ENCODE measurements around the gene ZNF605. TPM values are rescaled to one million over a fixed set of nuclear protein-coding genes. Genes with fewer than 3 reads are reported as not detected.
"Not testable (repeated sequence)": the region's sequence is repeated elsewhere in the genome, so short reads cannot be mapped to it uniquely, and the experiment has no call there.

The ZNF605 gene
- polyA plus RNA-seq, 5 donors, result 15.7 to 30.3 (median 23.7) TPM

DNA sequence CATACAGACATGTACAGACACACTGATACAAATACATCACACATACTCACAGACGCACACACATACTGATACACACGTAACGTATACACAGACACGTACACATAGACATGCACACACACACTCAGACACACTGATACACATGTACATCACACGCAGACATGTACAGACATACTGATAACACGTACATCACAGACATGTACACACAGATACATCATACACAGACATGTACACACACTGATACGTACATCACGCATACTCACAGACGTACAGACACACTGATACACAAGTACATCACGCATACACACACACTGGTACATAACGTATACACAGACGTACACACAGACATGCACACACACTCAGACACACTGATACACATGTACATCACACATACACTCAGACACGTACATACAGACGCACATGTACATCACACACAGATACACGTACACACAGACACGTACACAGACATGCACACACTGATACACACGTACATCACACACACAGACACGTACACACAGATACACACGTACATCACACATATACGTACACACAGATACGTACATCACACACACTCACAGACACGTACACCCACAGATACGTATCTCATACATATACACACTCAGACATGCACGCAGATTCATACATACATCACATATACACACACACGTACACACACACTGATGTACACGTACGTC is 5.1 kb downstream of the ZNF605 start:
- DNase-seq, result no peak

DNA sequence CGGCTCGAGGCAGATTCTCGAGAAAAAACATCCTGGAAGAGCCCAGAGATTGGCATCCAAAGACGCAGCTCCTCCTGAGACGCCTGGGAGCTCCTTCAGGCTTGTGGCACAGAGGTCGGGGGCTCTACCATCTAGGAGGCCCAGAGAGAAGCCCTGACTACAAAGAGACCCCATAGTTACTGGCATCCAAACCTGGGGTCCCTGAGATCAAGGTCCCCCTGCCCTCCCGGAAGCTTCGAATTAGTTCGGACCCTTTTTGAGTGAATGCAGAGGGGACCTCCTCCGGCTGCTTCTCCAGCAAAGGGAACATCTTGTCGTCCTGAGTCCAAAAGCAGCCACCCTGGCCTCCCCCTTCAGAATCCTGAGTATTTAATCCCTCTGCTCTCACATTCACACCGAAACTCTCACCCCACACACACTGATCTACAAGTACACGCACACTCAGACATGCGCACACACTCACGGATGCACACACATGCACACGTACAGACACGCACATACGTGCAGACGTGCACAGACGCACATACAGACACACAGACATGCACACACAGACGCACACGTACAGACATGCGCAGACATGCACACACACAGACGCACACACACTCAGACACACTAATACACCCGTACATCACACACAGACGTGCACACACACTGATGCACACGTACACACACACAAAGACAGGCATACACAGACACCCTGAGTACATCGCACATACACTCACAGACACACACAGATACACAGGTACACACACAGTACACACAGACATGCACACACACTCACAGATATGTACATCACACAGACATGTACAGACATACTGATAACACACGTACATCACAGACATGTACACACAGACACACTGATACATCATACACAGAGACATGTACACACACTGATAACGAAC is 5.9 kb downstream of the ZNF605 start:
- no peak for DNase-seq

DNA sequence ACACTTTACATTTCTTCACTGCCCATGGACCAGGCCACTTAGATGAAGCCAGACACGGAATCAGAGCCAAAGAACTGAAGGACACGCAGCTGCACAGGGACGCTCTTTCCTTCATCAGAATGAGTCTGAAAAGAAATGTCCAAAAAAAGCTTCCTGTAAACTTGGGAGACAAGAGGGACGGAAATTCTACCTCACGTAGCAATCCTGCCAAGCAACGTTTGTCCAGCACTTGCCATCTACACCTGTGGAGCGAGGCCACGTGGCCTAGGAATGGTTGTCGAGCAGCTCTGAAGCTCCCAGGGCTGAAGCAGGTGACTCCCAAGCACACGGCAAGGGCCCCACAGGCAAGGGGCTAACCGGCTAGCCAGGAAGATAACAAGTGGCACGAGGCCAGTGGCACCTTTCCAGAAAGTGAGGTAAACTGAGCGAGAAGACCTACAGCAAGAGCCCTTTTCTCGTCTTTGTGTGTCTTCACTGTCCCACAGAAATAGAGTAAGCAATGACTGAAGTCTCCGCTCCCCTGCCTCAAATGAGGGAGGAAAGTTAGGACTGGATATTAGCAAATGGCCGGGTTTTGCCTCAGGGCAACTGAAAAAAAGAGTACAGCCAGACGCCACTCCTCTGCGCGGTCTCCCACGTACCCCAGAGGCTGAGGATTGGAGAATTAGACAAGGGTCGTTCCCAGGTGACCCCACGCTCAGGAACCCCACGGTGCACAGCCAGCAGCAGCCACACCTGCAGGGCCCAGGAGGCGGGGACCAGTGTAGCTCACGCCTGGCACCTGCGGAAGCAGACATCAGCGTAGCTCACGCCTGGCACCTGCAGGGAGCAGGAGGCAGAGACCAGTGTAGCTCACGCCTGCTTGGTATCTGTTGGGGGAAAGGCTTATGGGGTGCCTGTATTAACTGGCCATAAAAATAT is 7.7 kb downstream of the ZNF605 start:
- no peak for DNase-seq

DNA sequence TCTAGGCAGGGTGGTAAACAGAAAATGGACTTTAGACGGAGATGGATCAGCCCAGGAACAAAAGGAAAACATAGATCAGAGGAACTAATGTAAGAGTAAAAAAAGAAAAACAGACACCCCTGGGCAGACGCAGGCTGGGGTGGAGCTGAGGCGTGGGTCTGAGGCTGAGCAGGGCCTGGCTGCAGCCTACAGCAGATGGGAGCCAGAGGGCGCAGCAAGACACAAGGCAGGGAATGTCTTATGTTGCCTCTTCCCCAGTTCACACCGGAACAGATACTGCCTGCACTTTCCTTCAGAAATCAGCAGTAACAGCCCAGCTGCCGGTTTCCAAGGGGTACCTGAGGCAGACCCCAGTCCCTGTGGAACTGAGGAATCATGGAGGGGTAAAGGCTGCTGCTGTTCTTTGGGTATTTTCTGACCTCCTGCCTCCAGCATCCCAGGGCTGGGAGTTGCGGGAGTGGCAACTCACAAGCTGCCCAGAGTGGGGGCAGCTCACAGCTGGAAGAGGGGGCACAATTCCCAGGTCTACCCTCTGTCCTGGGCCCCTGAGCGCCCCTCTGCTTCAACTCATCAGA is 9.8 kb downstream of the ZNF605 start:
- no peak for DNase-seq

DNA sequence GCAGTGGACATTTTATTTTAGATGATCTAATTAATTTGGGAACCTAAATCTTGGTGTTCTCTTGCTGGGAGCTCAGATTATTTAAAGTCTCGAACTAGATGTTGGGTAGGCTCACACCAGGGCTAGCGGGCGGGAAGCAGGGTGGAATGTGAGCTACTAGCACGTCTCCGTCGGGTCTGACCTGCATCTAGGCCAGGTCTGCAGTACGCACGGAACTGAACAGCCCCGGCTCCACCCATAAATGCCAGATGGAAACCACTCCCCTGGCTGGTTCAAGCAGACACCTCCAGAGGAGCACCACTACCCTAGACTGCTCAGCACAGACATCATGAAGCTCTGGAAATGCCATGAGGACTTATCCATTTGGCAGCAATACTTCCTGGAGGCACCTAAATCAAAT is 10.3 kb downstream of the ZNF605 start:
- DNase-seq, result no peak

DNA sequence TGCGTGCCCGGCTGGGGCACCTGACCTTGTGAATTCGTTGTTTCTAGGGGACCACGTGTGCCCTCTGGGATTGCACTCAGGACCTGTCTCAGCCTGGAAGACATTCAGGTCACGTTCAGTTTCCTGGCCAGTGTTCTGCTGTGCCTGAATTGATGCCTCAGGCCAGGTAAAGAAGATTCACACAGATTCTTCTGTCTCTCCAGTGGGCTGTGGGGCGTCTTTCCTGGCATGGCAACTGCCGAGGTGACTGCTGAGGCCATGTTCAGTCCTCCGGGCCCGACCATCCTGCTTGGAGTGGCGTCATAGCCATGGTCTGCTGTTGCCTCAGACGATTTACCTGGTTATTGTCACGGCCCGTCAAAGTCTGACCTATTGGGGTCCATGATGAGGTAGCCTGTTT is 13.5 kb downstream of the ZNF605 start:
- no peak for DNase-seq

DNA sequence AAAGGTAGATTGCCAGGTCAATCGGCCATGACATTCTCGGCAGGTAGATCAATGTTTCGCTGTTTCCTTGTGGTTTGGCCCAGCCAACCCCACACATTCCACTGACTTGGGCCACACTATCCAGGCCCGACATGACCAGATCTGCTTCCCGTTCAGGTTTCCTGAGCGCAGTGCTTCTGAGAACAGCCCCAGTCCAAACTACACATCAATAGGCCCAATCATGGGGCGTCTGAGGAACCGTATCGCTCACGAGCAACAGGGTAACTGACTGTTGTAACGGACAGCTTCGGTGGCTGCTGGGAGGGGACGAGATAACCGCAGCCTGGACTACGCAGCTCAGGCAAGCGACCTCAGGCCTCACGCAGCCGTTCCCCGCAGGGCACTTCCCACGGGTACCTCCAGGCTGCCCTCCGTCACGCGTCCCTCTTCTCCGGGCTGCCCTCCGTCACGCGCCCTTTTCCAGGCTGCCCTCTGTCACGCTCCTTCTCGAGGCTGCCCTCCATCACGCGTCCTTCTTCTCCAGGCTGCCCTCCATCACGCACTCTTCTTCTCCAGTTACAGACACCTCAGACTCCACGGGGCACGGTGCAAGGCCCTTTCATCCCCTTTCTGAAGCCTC is 14.7 kb downstream of the ZNF605 start:
- DNase-seq, result no peak

DNA sequence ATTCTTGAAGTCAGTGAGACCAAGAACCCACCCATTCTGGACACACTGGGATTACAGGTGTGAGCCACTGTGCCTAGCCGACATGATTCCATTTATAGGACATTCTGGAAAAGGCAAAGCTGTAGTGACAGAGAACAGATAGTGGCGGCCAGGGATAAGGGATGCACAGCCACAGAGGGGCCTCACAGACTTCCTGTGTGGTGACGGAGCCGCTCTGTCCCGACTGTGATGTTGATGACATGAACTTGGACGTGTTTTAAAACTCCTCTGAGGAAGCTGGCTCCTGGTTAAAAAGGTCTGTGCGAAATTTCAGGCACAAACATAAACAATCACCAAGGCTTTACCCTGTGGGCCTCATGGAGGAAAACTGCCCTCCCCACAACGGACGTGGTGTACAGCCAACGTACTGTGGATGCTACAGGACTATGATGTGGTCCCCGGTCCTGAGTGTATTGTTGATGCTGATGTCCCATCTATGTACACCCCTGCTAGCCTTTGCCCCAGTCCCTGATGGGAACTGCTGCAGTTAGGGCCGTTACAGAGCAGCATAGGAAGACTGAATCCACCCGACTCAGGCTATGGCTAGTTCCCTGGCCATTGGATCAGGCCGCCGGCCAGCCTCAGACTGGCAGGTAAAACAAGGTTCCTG is 15.9 kb downstream of the ZNF605 start:
- no peak for DNase-seq

DNA sequence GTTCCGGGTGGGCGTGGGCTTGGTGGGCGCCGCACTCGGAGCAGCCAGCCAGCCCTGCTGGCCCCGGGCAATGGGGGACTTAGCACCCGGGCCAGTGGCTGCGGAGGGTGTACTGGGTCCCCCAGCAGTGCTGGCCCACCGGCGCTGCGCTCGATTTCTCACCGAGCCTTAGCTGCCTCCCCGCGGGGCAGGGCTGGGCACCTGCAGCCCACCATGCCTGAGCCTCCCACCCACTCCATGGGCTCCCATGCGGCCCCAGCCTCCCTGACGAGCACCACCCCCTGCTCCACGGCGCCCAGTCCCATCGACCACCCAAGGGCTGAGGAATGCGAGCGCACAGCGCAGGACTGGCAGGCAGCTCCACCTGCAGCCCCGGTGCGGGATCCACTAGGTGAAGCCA is 17.3 kb downstream of the ZNF605 start:
- DNase-seq, result not testable (repeated sequence)

DNA sequence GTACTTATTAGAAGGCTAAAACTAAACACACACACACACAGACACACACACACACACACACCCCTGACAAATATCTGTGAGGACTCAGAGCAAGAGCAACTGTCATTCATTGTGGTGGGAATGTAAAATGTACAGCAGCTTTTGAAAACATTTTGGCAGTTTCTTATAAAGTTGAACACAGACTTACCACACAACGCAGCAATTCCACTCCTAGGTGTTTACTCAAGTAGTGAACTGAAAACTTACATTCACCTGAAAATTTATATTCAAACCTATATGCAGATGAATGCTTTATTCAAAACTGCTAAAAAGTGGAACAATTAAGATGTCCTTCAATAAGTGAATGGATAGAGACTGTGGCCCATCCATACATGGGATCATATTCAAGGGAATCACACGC is 18.6 kb downstream of the ZNF605 start:
- no peak for DNase-seq

DNA sequence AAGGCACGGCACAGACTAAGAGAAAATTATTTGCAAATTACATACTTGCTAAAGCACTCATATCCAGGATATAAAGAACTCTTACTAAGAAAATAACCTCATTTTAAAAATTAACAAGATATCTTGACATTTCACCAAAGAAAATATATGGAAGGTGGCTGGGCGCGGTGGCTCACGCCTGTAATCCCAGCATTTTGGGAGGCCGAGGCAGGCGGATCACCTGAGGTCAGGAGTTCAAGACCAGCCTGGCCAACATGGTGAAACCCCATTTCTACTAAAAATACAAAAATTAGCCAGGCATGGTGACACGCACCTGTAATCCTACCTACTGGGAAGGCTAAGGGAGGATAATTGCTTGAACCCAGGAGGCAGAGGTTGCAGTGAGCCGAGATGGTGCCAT is 19.2 kb downstream of the ZNF605 start:
- DNase-seq, result not testable (repeated sequence)

DNA sequence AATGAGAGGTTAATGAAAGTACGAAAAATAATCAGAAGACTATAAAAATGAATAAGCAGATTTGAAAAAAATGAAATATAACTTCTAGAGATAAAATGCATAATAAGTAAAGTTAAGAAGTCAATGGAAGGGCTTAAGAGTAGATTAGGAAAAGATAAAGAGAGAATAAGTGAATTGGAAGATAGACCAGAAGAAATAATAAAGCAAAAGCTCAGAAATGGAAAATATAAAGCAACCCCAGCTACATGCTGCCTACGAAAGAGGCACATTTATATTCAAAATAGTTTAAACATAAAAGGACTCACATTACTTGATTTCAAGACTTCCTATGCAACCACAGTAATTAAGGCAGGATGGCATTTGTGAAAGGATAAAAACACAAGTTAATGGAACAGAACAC is 19.9 kb downstream of the ZNF605 start:
- no peak for DNase-seq

DNA sequence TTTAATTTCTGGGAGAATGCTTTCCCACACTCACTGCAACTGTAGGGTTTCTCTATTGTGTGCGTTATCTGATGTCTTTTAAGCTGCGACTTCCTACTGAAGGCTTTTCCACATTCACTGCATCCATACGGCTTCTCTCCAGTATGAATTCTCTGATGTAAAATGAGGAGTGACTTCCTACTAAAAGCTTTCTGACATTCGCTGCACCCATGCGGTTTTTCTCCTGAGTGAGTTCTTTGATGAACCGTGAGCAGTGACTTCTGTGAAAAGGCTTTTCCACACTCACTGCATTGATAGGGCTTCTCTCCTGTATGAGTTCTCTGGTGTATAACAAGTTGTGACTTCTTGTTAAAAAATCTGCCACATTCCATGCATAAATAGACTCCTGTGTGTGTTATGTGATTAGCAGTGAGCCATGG is 29.7 kb downstream of the ZNF605 start:
- DNase-seq, result no peak

DNA sequence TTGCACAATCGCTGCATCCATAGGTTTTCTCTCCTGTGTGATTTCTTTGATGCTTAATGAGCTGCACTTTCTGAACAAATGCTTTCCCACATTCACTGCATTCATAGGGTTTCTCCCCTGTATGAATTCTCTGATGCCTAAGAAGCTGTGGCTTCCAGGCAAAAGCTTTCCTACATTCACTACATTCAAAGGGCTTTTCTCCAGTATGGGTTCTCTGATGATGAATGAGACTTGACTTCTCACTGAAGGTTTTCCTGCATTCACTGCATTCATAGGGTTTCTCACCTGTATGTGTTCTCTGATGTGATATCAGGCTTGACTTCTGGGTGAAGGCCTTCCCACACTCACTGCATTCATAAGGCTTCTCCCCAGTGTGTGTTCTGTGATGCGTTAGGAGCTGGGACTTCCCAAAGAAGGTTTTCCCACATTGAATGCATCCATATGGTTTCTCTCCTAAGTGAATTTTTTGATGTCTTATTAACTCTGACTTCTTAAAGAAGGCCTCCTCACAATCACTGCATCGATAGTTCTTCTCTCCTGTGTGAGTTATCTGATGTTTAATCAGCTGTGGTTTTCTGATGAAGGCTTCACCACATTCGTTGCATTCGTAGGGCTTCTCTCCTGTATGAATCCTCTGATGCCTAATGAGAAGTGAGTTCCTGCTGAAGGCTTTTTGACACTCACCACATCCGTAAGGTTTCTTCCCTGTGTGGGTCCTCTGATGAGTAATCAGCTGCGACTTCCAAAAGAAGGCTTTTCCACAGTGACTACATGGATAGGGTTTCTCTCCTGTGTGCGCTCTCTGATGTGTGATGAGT is 30.3 kb downstream of the ZNF605 start:
- no peak for DNase-seq

DNA sequence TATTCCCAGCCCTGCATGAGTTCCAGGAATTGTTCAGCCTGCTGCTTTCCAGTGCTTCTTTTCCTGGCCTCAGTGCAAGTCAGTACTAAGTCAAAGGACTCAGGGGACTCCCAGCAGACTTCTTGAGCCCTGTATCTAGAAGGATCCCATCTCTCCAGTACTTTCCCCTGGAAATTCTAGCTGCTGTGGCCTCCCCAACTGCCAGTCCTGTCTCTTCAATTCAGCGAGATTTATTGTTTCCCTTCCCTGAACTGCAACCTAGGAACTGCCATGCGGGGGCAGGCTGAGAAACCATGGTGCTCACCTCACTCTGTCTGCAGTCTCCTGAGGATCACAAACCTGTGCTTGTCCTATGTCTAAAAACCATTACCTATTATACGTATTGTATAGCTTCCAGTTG is 31.8 kb downstream of the ZNF605 start:
- no peak for DNase-seq

DNA sequence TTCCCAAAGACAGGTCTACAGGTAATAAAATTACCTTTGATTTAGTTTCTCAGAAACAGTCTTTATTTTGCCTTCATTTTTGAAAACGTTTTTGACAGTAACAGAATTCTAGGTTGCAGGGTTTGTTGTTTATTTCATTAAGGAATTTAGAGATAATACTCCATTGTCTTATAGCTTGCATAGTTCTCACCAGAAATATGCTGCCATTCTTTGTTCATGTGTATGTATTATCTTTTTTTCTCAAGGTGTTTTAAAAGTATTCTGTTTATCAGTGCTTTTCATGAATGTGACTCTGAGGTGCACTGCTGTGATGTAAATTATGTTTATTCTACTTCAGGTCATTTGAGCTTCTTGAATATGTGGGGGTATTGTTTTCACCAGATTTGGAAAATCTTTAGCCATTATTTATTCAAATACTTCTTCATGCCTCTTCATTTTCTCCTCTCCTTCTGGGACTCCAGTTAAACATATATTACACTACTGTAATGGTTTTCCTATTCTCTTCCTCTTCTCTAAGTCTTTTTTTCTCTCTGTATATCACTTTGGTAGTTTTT is 32.7 kb downstream of the ZNF605 start:
- DNase-seq, result no peak

DNA sequence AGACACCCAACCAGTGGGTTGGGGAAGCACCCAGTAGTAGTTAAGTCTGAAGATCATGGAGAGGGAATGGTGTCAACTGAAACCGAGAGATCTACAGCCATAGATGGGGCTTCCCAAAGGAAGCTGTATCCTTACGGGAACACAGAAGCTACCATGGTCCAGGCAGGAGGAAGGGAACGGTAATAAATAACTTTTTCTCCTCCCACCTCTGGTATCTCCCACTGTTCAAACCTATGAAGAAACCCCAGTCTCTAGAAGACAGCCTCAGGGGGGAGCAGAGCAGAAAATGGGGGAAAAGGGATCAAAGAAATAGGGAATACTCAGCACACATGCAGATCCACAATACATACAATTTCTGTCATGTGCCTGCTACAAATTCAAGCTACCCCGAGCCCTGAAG is 33.4 kb downstream of the ZNF605 start:
- DNase-seq, result no peak

DNA sequence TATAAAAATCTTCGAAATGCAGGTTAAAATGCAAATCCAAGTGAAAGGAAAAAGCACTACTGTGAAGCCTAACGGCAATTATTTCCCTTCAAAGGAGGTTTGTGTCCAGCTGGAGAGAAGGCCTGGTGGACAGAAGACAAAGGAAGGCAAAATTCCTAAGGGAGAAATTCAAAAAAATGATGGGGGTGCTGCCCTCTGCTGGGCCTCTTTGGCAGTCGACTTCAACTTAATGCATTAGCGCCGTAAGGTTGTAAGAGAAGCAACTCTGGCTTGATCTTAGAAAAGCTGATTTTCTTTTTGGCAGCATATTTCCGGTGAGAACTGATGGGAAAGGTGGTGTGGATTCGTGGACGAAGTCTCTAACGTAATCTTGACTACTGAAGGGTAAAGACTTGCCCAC is 34.4 kb downstream of the ZNF605 start:
- no peak for DNase-seq

DNA sequence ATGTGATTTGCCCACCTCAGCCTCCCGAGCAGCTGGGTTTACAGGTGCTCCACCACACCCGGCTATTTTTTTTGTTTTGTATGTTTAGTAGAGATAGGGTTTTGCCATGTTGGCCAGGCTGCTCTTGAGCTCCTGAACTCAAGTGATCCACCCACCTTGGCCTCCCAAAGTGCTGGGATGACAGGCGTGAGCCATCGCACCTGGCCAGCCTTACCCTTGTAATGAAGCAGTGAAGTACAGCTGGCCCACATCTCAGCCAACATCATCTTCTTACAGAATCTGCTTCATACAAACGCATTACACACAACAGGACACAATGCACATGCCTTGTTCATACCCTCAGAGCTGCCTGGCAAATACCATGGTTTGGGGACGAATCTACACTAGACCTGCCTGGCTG is 37.4 kb downstream of the ZNF605 start:
- DNase-seq, result no peak

DNA sequence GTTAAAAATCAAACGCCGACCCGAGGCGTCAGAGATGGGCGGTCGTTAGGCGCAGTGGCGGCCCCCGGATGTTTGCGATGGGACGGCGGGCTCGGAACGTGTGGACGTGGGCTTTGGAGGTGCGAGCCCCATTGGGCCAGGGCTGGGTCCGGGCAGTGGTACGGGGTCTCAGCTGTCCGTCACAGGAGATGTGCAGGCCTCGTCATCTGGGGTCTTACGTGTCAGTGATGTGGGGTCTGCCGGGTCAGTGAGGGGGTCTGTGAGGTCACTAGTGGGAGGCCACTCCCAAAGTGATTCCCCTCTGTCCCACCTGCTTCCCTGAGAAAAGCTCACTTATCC is 47.1 kb downstream of the ZNF605 start:
- DNase-seq, result no peak
